ENCODE results near the gene MMP25. TPM values are rescaled to one million over a fixed set of nuclear protein-coding genes. Genes with fewer than 3 reads are reported as not detected.
"Not testable (repeated sequence)": the region's sequence is repeated elsewhere in the genome, so short reads cannot be mapped to it uniquely, and the experiment has no call there.

MMP25 gene
- polyA plus RNA-seq, 1 of the 3 experiments (the other 2 are of a cell fraction) = 0.03 TPM

- CTCF ChIA-PET = interaction anchor here (2.9 kb wide), 1 partner anchor 12 kb away, joined by 12 read pairs; no protein-coding TSS in a partner anchor
- no peak overlapping the region for H3K27ac ChIP-seq (ENCODE audit: low read depth in 2 of 2, low read length in 1 of 2)
These were observed 24.3 kb downstream of the MMP25 start for GRCh38 chr16:3070608-3071111.

GRCh38 chr16:3071655-3072054, 25.3 kb downstream of the MMP25 start:
- Histone ChIP-seq H3K4me2 (no peak overlapping the region), H2AFZ (ENCODE audit: low read depth) (no peak overlapping the region), H3K4me3 (ENCODE audit: low read depth in 2 of 2, low read length in 1 of 2) (no peak overlapping the region), H3K9me3 (no peaks in the 10 kb centered on the region), H3K27me3 (ENCODE audit: insufficient read depth) (peaks cover 15% of the 10 kb centered on the region), H3F3A (replicated peaks; ENCODE audit: insufficient read depth) (no peaks in the 10 kb centered on the region), H3K9ac (no peak overlapping the region), H3K36me3 (replicated peaks in 1 of 2; ENCODE audit: control insufficient read depth in 1 of 2, insufficient read depth in 2 of 2, low read length in 1 of 2) (no peaks in the 10 kb centered on the region), H4K20me1 (ENCODE audit: insufficient read depth) (no peaks in the 10 kb centered on the region), H3K9me2 (no peaks in the 10 kb centered on the region), H3K4me1 (ENCODE audit: control insufficient read depth in 1 of 2, insufficient read depth in 2 of 2, low read depth in 1 of 2, low read length in 1 of 2) (no peaks in the 10 kb centered on the region), H3K27ac (ENCODE audit: low read depth in 2 of 2, low read length in 1 of 2) (no peak overlapping the region), H3K79me2 (ENCODE audit: insufficient read depth) (no peaks in the 10 kb centered on the region)
- POLR2A ChIA-PET = no interaction called here
- TF ChIP-seq EP300 (IDR thresholded peaks at IDR 0.05; ENCODE audit: borderline replicate concordance in 1 of 2, low read depth in 1 of 2, low read length in 1 of 2) (no peak), TCF12 (IDR thresholded peaks at IDR 0.05) (no peak), TAF1 (IDR thresholded peaks at IDR 0.05; ENCODE audit: borderline replicate concordance, low read depth, low read length) (no peak), ELF1 (IDR thresholded peaks at IDR 0.05) (no peak), FOSL2 (IDR thresholded peaks at IDR 0.05; ENCODE audit: borderline replicate concordance, low read depth) (no peak), SIN3A (IDR thresholded peaks at IDR 0.05; ENCODE audit: borderline replicate concordance, low read depth, low read length) (no peak), MEF2A (IDR thresholded peaks at IDR 0.05; ENCODE audit: borderline replicate concordance, low read depth) (no peak), NRF1 (IDR thresholded peaks at IDR 0.05; ENCODE audit: low read depth, low read length) (no peak), FOXM1 (IDR thresholded peaks at IDR 0.05; ENCODE audit: low read depth) (no peak), JUND (IDR thresholded peaks at IDR 0.05) (no peak), PBX3 (IDR thresholded peaks at IDR 0.05) (no peak), SMC3 (IDR thresholded peaks at IDR 0.05; ENCODE audit: low read depth, low read length) (no peak), FOXJ3 (CRISPR knock-in tag; IDR thresholded peaks at IDR 0.05) (no peak)
- DNase-seq = no peak
- CTCF ChIA-PET = interaction anchor here (2.9 kb wide), 1 partner anchor 13 kb away, joined by 12 read pairs; no protein-coding TSS in a partner anchor
- 80% methylated on average over 7 of the region's 7 CpGs for WGBS (ENCODE audit: low lambda C conversion rate)

More at GRCh38 chr16:3070608-3071111, 24.3 kb downstream of the MMP25 start:
- Histone ChIP-seq H4K20me1 (ENCODE audit: insufficient read depth) (no peaks in the 10 kb centered on the region), H3K9ac (no peak overlapping the region), H3K4me1 (ENCODE audit: control insufficient read depth in 1 of 2, insufficient read depth in 2 of 2, low read depth in 1 of 2, low read length in 1 of 2) (no peaks in the 10 kb centered on the region; a peak in 1 of 4 replicates), H3K36me3 (replicated peaks in 1 of 2; ENCODE audit: control insufficient read depth in 1 of 2, insufficient read depth in 2 of 2, low read length in 1 of 2) (no peaks in the 10 kb centered on the region), H3K4me2 (no peak overlapping the region), H3F3A (replicated peaks; ENCODE audit: insufficient read depth) (no peaks in the 10 kb centered on the region), H3K4me3 (ENCODE audit: low read depth in 2 of 2, low read length in 1 of 2) (no peak overlapping the region), H3K79me2 (ENCODE audit: insufficient read depth) (no peaks in the 10 kb centered on the region), H3K9me2 (no peaks in the 10 kb centered on the region), H2AFZ (ENCODE audit: low read depth) (no peak overlapping the region), H3K9me3 (no peaks in the 10 kb centered on the region), H3K27me3 (ENCODE audit: insufficient read depth) (peaks cover 10% of the 10 kb centered on the region)
- POLR2A ChIA-PET = no interaction called here
- TF ChIP-seq REST (IDR thresholded peaks at IDR 0.05; ENCODE audit: low read depth, low read length) = no peak
- TF ChIP-seq RXRA (IDR thresholded peaks at IDR 0.05; ENCODE audit: borderline replicate concordance, low read depth) = no peak
- 85% methylated on average over 6 of the region's 9 CpGs for WGBS (ENCODE audit: low lambda C conversion rate)
- no peak for DNase-seq

GRCh38 chr16:3072148-3072547, 25.8 kb downstream of the MMP25 start:
- H3K9me3 ChIP-seq; H4K20me1 ChIP-seq (ENCODE audit: insufficient read depth); H3K4me1 ChIP-seq (ENCODE audit: control insufficient read depth in 1 of 2, insufficient read depth in 2 of 2, low read depth in 1 of 2, low read length in 1 of 2); H3K79me2 ChIP-seq (ENCODE audit: insufficient read depth); H3F3A ChIP-seq (replicated peaks; ENCODE audit: insufficient read depth); H3K4me2 ChIP-seq; H3K36me3 ChIP-seq (replicated peaks in 1 of 2; ENCODE audit: control insufficient read depth in 1 of 2, insufficient read depth in 2 of 2, low read length in 1 of 2); H3K9me2 ChIP-seq; H2AFZ ChIP-seq (ENCODE audit: low read depth); DNase-seq; H3K4me3 ChIP-seq (ENCODE audit: low read depth in 2 of 2, low read length in 1 of 2); H3K9ac ChIP-seq; CTCF ChIA-PET; H3K27ac ChIP-seq (ENCODE audit: low read depth in 2 of 2, low read length in 1 of 2); POLR2A ChIA-PET: not testable (repeated sequence)
- H3K27me3 ChIP-seq (ENCODE audit: insufficient read depth) = peaks cover 20% of the 10 kb centered on the region
- 59% methylated on average over 4 of the region's 4 CpGs for WGBS (ENCODE audit: low lambda C conversion rate)

Measured in SK-N-SH (cell line).